Rectal smooth muscle tissue (tissue), 1 donor: ENCODE results near the gene ATRAID.

ENCODE experiments used
- H3K27ac ChIP-seq: one replicate; pipeline ENCODE4 v1.7.0; 2013; ENCODE audit warnings: low read depth, low read length, inconsistent platforms
- H3K27me3 ChIP-seq: one replicate; pipeline ENCODE4 v1.7.0; 2013; ENCODE audit warnings: low read length; ENCODE audit not compliant: control insufficient read depth, insufficient read depth
- H3K36me3 ChIP-seq: one replicate; pipeline ENCODE4 v1.7.0; 2013; ENCODE audit warnings: low read length; ENCODE audit not compliant: control insufficient read depth, insufficient read depth
- H3K4me1 ChIP-seq: one replicate; pipeline ENCODE4 v1.7.0; 2013; ENCODE audit warnings: low read length; ENCODE audit not compliant: control insufficient read depth, insufficient read depth
- H3K4me3 ChIP-seq: one replicate; pipeline ENCODE4 v1.7.0; 2013; ENCODE audit warnings: low read length
- H3K9ac ChIP-seq: one replicate; pipeline ENCODE4 v1.7.0; 2013; ENCODE audit warnings: low read length

Gene ATRAID

GRCh38 chr2:27264253-27264752, 52.5 kb downstream of the ATRAID start:
- Histone ChIP-seq H3K4me1 (no peaks in the 10 kb centered on the region), H3K36me3 (no peaks in the 10 kb centered on the region), H3K27me3 (peaks cover 38% of the 10 kb centered on the region)

GRCh38 chr2:27264753-27265535, 53.1 kb downstream of the ATRAID start:
- peak overlapping the region; percentile 43 for H3K4me3 ChIP-seq
- H3K36me3 ChIP-seq, result no peaks in the 10 kb centered on the region
- H3K4me1 ChIP-seq, result no peaks in the 10 kb centered on the region
- H3K9ac ChIP-seq, result no peak overlapping the region
- peaks cover 35% of the 10 kb centered on the region for H3K27me3 ChIP-seq
- no peak overlapping the region for H3K27ac ChIP-seq

More at GRCh38 chr2:27264253-27264752, 52.5 kb downstream of the ATRAID start:
- Histone ChIP-seq H3K27ac (no peak overlapping the region), H3K4me3 (peak overlapping the region; percentile 43), H3K9ac (no peak overlapping the region)

- peaks cover 30% of the 10 kb centered on the region for H3K27me3 ChIP-seq
- H3K36me3 ChIP-seq, result no peaks in the 10 kb centered on the region
- H3K27ac ChIP-seq, result no peak overlapping the region
- no peaks in the 10 kb centered on the region for H3K4me1 ChIP-seq
- no peak overlapping the region for H3K9ac ChIP-seq
- H3K4me3 ChIP-seq, result no peak overlapping the region
These were observed 53.7 kb downstream of the ATRAID start for GRCh38 chr2:27265536-27265870.
